Endothelial cell of coronary artery (primary cell): ENCODE data around the gene PER1. TPM values are rescaled to one million over a fixed set of nuclear protein-coding genes. Genes with fewer than 3 reads are reported as not detected.

ENCODE experiments used
- total RNA-seq: library from RNA; depleted of rRNA; stranded (reverse); fragments of >200 nt; gene quantifications from 2 replicates; pipeline ENCODE4 v1.2.3, GENCODE V29; 2014

Gene PER1
- total RNA-seq: 5.0 and 14.2 TPM in 2 replicates

DNA sequence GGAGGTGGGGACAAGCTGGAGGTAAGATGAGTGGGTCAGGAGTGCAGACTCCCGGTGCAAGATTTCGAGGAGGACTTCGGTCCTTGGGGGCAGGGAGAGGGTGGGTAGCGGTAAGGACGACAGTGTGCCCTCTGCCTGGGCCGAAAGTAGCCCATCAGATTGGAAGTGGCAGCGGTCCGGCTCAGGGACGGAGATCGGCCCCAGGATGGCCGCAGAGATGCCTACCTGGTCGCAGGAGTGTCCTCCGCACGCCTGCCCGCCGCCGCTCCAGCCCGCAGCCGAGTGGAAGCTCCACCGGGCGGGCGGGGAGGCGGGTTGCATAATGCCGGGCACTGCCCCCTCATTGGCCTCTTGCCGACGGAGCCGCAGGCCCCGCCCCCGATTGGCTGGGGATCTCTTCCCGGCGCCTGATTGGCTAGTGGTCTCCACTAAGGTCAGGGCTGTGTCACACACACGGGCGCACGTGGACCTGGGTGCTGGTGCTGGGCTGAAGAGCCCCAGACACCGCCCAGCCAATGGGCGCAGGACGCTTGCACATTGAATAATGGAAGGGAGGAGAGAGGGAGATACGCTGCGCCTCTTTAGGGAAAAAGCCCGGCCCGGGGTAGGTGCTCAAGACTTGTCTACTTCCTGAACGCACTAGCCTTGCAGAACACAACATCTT lies at the start of gene PER1:
Gene PER1 (minus strand): TSS at position 293 of the 664 bp plus-strand sequence. CDS start 1,698 bp downstream, outside the sequence.

DNA sequence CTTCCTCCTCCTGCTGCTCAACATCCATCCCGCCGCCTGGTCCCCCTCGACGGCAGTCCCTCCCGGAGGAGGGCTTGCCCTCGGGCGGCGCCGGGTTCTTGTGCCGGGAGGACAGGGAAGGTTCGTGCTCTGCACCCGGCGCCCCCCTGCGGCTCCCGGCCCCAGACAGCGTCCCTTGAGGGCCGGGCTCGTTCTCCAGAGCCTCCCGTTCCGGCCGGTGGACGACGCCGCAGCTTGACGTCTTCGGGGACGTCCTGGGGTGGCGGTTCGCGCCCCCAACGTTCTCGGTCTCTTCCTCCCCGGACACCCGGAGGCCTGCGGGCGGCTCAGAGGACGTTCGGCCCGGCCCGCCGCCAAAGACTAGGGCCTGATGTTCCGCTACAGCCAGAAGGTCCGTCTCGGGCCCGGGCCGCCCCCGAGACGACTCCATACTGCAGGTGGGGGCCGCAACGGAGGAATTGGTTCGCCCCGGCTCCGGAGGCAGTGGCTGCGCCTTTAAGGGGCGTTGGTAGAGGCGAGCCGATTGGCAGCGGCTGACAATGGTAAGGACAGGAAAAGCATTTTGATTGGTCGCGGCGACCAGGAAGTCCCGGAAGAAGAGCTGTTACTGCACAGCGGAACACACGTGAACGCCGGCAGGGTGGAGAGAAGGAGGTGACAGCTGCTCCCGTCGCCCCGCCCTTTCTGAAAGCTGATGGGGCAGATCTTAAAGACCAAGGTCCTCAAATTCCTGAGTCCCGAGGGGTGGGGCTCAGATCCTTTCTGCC lies 37.7 kb upstream of the PER1 start, which contains the start of gene BORCS6:
Gene BORCS6 (minus strand): TSS at position 470 of the 767 bp plus-strand sequence. CDS start 40 bp downstream, at position 430.

GRCh38 chr17:8176197-8176940 lies 24.2 kb upstream of the PER1 start, which contains the start of gene TMEM107:
Gene TMEM107, minus strand, starts transcription at chr17:8176380. Its CDS starts 94 bp downstream, at chr17:8176286.

GRCh38 chr17:8162233-8162996 lies 10.2 kb upstream of the PER1 start, which contains the start of gene VAMP2:
Gene VAMP2, minus strand, starts transcription at chr17:8162948. Its CDS starts 69 bp downstream, at chr17:8162879.

DNA sequence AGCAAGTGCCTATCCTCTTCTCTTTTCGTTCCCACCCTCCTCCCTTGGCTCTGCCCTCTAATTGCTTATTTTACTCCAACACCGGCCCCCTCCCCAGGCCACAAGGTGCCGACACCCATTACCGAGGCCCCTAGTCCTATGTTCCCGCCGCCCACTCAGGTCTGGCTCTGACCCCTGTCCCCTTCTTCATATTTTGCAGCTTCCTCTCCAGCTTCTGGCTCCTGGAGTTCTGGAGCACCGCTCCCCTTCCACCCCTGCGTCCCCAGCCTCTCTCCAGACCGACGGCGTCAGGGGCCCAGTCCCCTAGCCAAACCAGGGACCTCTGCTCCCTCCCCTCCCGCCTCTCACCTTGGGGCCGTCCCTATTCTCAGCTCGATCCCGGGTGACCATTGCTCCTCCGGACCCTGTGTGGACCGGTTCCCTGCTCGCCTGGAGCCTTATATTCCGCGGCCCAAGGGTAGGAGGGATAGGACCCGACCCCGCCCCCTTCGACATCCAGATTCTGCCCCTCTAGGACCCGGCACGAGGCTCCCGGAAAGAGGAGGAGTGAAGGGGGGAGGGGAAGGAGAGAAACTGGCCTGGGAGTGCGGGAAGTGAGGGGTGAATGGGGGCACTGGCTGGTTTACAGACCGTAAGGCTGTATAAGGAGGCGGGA lies 28.4 kb downstream of the PER1 start, which contains the start of gene HES7:
Gene HES7 (minus strand): TSS at position 412 of the 655 bp plus-strand sequence. CDS start 22 bp downstream, at position 390.

DNA sequence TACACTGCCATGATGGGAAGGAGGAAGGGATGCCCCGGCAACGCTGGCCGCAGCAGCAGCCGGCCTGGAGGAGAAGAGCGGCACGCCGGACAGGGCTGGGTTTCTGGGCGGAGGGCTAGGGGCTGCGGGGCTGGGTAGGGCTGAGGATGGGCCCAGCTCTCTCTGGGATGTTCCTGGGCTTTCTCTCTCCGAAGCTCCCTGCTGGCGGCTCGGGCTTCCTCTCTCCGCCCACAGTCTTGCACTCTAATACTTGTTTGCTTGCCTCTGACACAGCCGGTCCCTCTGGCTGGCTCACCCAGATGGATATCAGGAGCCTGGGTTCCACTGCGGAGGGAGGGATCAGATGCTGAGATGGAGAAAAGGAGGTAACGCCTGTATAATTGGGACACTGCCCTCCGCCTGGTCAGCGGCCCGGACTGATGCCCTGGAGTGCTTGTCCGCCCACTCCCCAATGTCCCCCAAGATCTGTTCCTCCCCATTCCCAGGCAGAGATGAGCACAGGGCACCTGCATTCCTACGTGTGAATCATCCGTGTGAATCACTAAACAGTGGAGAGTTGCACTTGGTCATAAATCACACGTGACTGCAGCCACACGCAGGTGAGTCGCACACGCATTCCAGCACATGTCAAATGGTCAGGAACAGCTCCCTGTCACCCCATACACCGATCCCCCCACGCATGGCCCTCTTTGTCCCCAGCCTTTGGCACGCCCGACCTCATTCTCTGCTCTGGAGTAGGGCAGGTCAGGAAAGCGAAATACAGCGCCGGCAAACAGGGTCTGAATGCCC lies 34.0 kb downstream of the PER1 start, which contains the start of gene ALOXE3:
Gene ALOXE3 (minus strand): TSS at position 535 of the 789 bp plus-strand sequence. CDS start 524 bp downstream, at position 11.

Other genes starting within 250 kb of the PER1 start
- 0.99 and 1.2 TPM in 2 replicates for gene RNF227, start 236.1 kb downstream of the PER1 start, total RNA-seq
- 0.19 and 0.27 TPM in 2 replicates for gene KCNAB3, start 222.5 kb downstream of the PER1 start, total RNA-seq
- gene TRAPPC1, start 220.5 kb downstream of the PER1 start, total RNA-seq: 47.9 and 49.0 TPM in 2 replicates
- gene CNTROB, start 220.2 kb downstream of the PER1 start, total RNA-seq: 16.8 and 19.3 TPM in 2 replicates
- gene GUCY2D, start 149.8 kb downstream of the PER1 start, total RNA-seq: not detected in 2 replicates
- gene ALOX15B, start 113.3 kb downstream of the PER1 start, total RNA-seq: 0.19 TPM in 1 of 2 replicates, not detected in the other
- gene ALOX12B, start 64.7 kb downstream of the PER1 start, total RNA-seq: not detected in 2 replicates
- gene ALOXE3, start 33.9 kb downstream of the PER1 start, total RNA-seq: not detected in 2 replicates
- gene HES7, start 28.3 kb downstream of the PER1 start, total RNA-seq: 0.09 TPM in 2 replicates
- gene VAMP2, start 10.5 kb upstream of the PER1 start, total RNA-seq: 3.0 and 5.7 TPM in 2 replicates
- 11.6 and 26.7 TPM in 2 replicates for gene TMEM107, start 24.0 kb upstream of the PER1 start, total RNA-seq
- gene BORCS6, start 37.8 kb upstream of the PER1 start, total RNA-seq: 8.1 and 8.6 TPM in 2 replicates
- 16.0 and 35.2 TPM in 2 replicates for gene AURKB, start 58.2 kb upstream of the PER1 start, total RNA-seq
- gene CTC1, start 95.7 kb upstream of the PER1 start, total RNA-seq: 4.5 and 7.3 TPM in 2 replicates
- 26.0 and 33.6 TPM in 2 replicates for gene PFAS, start 96.9 kb upstream of the PER1 start, total RNA-seq
- 9.8 and 13.9 TPM in 2 replicates for gene RANGRF, start 136.3 kb upstream of the PER1 start, total RNA-seq
- gene SLC25A35, start 143.0 kb upstream of the PER1 start, total RNA-seq: 0.45 and 0.47 TPM in 2 replicates
- gene ARHGEF15, start 157.8 kb upstream of the PER1 start, total RNA-seq: 14.8 and 16.3 TPM in 2 replicates
- gene ODF4, start 187.4 kb upstream of the PER1 start, total RNA-seq: not detected in 2 replicates
- 4,291 and 4,698 TPM in 2 replicates for gene RPL26, start 230.8 kb upstream of the PER1 start, total RNA-seq
- not detected in 2 replicates for gene RNF222, start 245.4 kb upstream of the PER1 start, total RNA-seq